H9 (cell line): ENCODE measurements around the gene F10. TPM values are rescaled to one million over a fixed set of nuclear protein-coding genes. Genes with fewer than 3 reads are reported as not detected.

ENCODE experiments used
- DNase-seq: peaks from one replicate; pipeline ENCODE4 v3.0.0-alpha.2; 2017
- H2AFZ ChIP-seq: one replicate; pipeline ENCODE4 v1.6.1; 2013; ENCODE audit warnings: mild to moderate bottlenecking, low read length, control low read depth, moderate library complexity
- H2AK5ac ChIP-seq: 2 replicates; pipeline ENCODE4 v1.6.1; 2013; ENCODE audit warnings: low read length, control low read depth, mixed read lengths; ENCODE audit not compliant: insufficient read length
- H2BK120ac ChIP-seq: one replicate; pipeline ENCODE4 v1.6.1; 2013; ENCODE audit warnings: low read depth, mild to moderate bottlenecking, low read length, control low read depth, inconsistent platforms; ENCODE audit not compliant: poor library complexity, severe bottlenecking
- H2BK12ac ChIP-seq: 2 replicates; pipeline ENCODE4 v1.6.1; 2013; ENCODE audit warnings: low read length, control low read depth, mixed read lengths, low read depth; ENCODE audit not compliant: insufficient read length
- H2BK15ac ChIP-seq: 2 replicates; pipeline ENCODE4 v1.6.1; 2013; ENCODE audit warnings: low read depth, low read length, control low read depth
- H2BK20ac ChIP-seq: one replicate; pipeline ENCODE4 v1.6.1; 2013; ENCODE audit warnings: low read depth, mild to moderate bottlenecking, low read length, control low read depth, inconsistent platforms; ENCODE audit not compliant: poor library complexity, severe bottlenecking
- H2BK5ac ChIP-seq: 2 replicates; pipeline ENCODE4 v1.6.1; 2013; ENCODE audit warnings: low read length, control low read depth, mixed read lengths; ENCODE audit not compliant: insufficient read length
- H3K14ac ChIP-seq: 2 replicates; pipeline ENCODE4 v1.6.1; 2013; ENCODE audit warnings: low read length, control low read depth; ENCODE audit not compliant: insufficient read depth
- H3K18ac ChIP-seq: 2 replicates; pipeline ENCODE4 v1.6.1; 2013; ENCODE audit warnings: low read depth, mild to moderate bottlenecking, mixed read lengths, low read length, control low read depth; ENCODE audit not compliant: insufficient read length
- H3K23ac ChIP-seq: 2 replicates; pipeline ENCODE4 v1.6.1; 2013; ENCODE audit warnings: low read length, control low read depth, mixed read lengths, low read depth; ENCODE audit not compliant: insufficient read length
- H3K23me2 ChIP-seq: 2 replicates; pipeline ENCODE4 v1.6.1; 2013; ENCODE audit warnings: low read depth, mild to moderate bottlenecking, mixed read lengths, low read length, control low read depth; ENCODE audit not compliant: insufficient read length, poor library complexity, severe bottlenecking
- H3K27ac ChIP-seq: 2 replicates; pipeline ENCODE4 v1.5.1; 2013; ENCODE audit warnings: low read length, control low read depth, mixed read lengths, low read depth; ENCODE audit not compliant: insufficient read length
- H3K27me3 ChIP-seq: 2 replicates; pipeline ENCODE4 v1.6.1; 2013; ENCODE audit warnings: low read length, control low read depth, inconsistent platforms; ENCODE audit not compliant: insufficient read depth
- H3K4ac ChIP-seq: 2 replicates; pipeline ENCODE4 v1.6.1; 2013; ENCODE audit warnings: low read depth, mild to moderate bottlenecking, control low read depth, inconsistent platforms, low read length, moderate library complexity
- H3K4me1 ChIP-seq: 2 replicates; pipeline ENCODE4 v1.6.1; 2013; ENCODE audit warnings: low read length, control low read depth, inconsistent platforms; ENCODE audit not compliant: insufficient read depth
- H3K4me2 ChIP-seq: 2 replicates; pipeline ENCODE4 v1.6.1; 2013; ENCODE audit warnings: low read length, control low read depth, mixed read lengths; ENCODE audit not compliant: insufficient read length, insufficient read depth
- H3K56ac ChIP-seq: 2 replicates; pipeline ENCODE4 v1.6.1; 2013; ENCODE audit warnings: low read depth, mild to moderate bottlenecking, mixed read lengths, low read length, control low read depth; ENCODE audit not compliant: insufficient read length
- H3K79me1 ChIP-seq: 2 replicates; pipeline ENCODE4 v1.6.1; 2013; ENCODE audit warnings: low read depth, mild to moderate bottlenecking, moderate library complexity, low read length, control low read depth, inconsistent platforms; ENCODE audit not compliant: insufficient read depth, poor library complexity, severe bottlenecking
- H3K79me2 ChIP-seq: 2 replicates; pipeline ENCODE4 v1.6.1; 2013; ENCODE audit warnings: low read length, control low read depth, inconsistent platforms; ENCODE audit not compliant: insufficient read depth
- H3K9ac ChIP-seq: 2 replicates; pipeline ENCODE4 v1.6.1; 2013; ENCODE audit warnings: low read length, control low read depth, mixed read lengths; ENCODE audit not compliant: insufficient read length; ENCODE audit errors: extremely low read depth
- H3K9me3 ChIP-seq: one replicate; pipeline ENCODE4 v1.6.1; 2013; ENCODE audit warnings: low read depth, low read length, inconsistent platforms; ENCODE audit not compliant: control insufficient read depth
- H3T11ph ChIP-seq: one replicate; pipeline ENCODE4 v1.6.1; 2013; ENCODE audit warnings: mild to moderate bottlenecking, low read length, control low read depth, inconsistent platforms
- H4K20me1 ChIP-seq: one replicate; pipeline ENCODE4 v1.6.1; 2013; ENCODE audit not compliant: control insufficient read depth, insufficient read length, insufficient read depth
- H4K5ac ChIP-seq: 2 replicates; pipeline ENCODE4 v1.6.1; 2013; ENCODE audit warnings: low read depth, mild to moderate bottlenecking, mixed read lengths, low read length, control low read depth; ENCODE audit not compliant: insufficient read length
- H4K8ac ChIP-seq: replicated peaks from 2 replicates; pipeline ENCODE4 v1.6.1; 2013; ENCODE audit warnings: low read length, control low read depth, mixed read lengths, low read depth; ENCODE audit not compliant: insufficient read length
- H4K91ac ChIP-seq: 2 replicates; pipeline ENCODE4 v1.6.1; 2013; ENCODE audit warnings: low read depth, mild to moderate bottlenecking, moderate library complexity, mixed read lengths, low read length, control low read depth; ENCODE audit not compliant: insufficient read length
- H3K27ac Mint-ChIP-seq, 3 experiments: 2 replicates in 2 of 3; 3 replicates in 1 of 3; pipeline ENCODE4 v1.8.0; 2020 to 2021; ENCODE audit warnings: mixed read lengths in 3 of 3, mild to moderate bottlenecking in 1 of 3, moderate library complexity in 1 of 3
- H3K27me3 Mint-ChIP-seq: 2 replicates; pipeline ENCODE4 v1.8.0; 2021; ENCODE audit warnings: low read depth, mild to moderate bottlenecking, moderate library complexity, mixed read lengths
- H3K36me3 Mint-ChIP-seq, 3 experiments: 2 replicates in 2 of 3; 3 replicates in 1 of 3; pipeline ENCODE4 v1.8.0; 2020 to 2021; ENCODE audit warnings: low read depth in 3 of 3, mixed read lengths in 3 of 3; ENCODE audit not compliant: insufficient read depth in 1 of 3
- H3K4me1 Mint-ChIP-seq, 2 experiments: 2 replicates each; pipeline ENCODE4 v1.8.0; 2020; ENCODE audit warnings: mixed read lengths in 2 of 2
- H3K4me3 Mint-ChIP-seq, 2 experiments: 2 replicates in 1 of 2; 3 replicates in 1 of 2; pipeline ENCODE4 v1.8.0; 2020 to 2021; ENCODE audit warnings: mild to moderate bottlenecking in 2 of 2, mixed read lengths in 2 of 2, moderate library complexity in 1 of 2
- H3K9me3 Mint-ChIP-seq, 2 experiments: 2 replicates in 1 of 2; 3 replicates in 1 of 2; pipeline ENCODE4 v1.8.0; 2020; ENCODE audit warnings: mild to moderate bottlenecking in 2 of 2, mixed read lengths in 2 of 2, moderate library complexity in 1 of 2
- CTCF ChIP-seq: fragments of 200-600 bp; sonication (generic); conservative IDR thresholded peaks from 3 replicates; pipeline ENCODE4 v1.8.0; 2021; ENCODE audit warnings: antibody characterized with exemption, mild to moderate bottlenecking
- WGBS: extraction: QIAGEN DNeasy Blood & Tissue Kit; methylation state at CpG from one replicate; pipeline ENCODE4 v1.1.7; 2013; ENCODE audit warnings: missing lambda C conversion rate, low lambda C conversion rate, mixed read lengths; ENCODE audit not compliant: insufficient read length; ENCODE audit errors: extremely low coverage; 5-methylcytosine and 5-hydroxymethylcytosine counted together
- total RNA-seq: library from RNA; stranded (reverse); gene quantifications from 2 replicates; pipeline ENCODE4 v1.2.1, GENCODE V29; 2021

Gene F10
- total RNA-seq, 1 experiment from 2014 or later, result 1.7 TPM

GRCh38 chr13:113075711-113076110, 46.9 kb upstream of the F10 start:
- H4K8ac ChIP-seq, result no peak overlapping the region
- H3K4me2 ChIP-seq, result no peak overlapping the region
- H3K4ac ChIP-seq, result no peak overlapping the region
- no peaks in the 10 kb centered on the region for H3K79me1 ChIP-seq
- no peak overlapping the region for H3K27ac ChIP-seq
- no peak for TF ChIP-seq CTCF
- H3K9ac ChIP-seq, result no peak overlapping the region
- no peak overlapping the region for H3K18ac ChIP-seq
- WGBS, result no CpG with 5 or more reads among the region's 17 CpGs
- no peak overlapping the region for H2BK5ac ChIP-seq
- no peak overlapping the region for H4K91ac ChIP-seq
- H2AK5ac ChIP-seq, result no peak overlapping the region
- H3K14ac ChIP-seq, result no peak overlapping the region
- no peak overlapping the region for H4K5ac ChIP-seq
- Mint-ChIP-seq H3K27me3 (no peaks in the 10 kb centered on the region), H3K9me3 (peaks cover 0 to 4% of the 10 kb centered on the region in 2 experiments; a peak in 2 of 5 replicates), H3K4me3 (no peak overlapping the region), H3K4me1 (0 out of 4 replicates have a peak, but pooled peaks cover 0 to under 1% of the 10 kb centered on the region in 2 experiments), H3K36me3 (peaks cover 10 to 15% (median 13%) of the 10 kb centered on the region in 3 experiments; a peak in 5 of 7 replicates), H3K27ac (no peak overlapping the region)
- H3K9me3 ChIP-seq, result no peaks in the 10 kb centered on the region
- H3K56ac ChIP-seq, result no peak overlapping the region
- H3K23ac ChIP-seq, result no peak overlapping the region
- H3K27me3 ChIP-seq, result no peaks in the 10 kb centered on the region
- no peaks in the 10 kb centered on the region for H3K4me1 ChIP-seq
- DNase-seq, result no peak
- no peak overlapping the region for H3T11ph ChIP-seq
- no peaks in the 10 kb centered on the region for H3K23me2 ChIP-seq
- no peaks in the 10 kb centered on the region for H4K20me1 ChIP-seq
- H3K79me2 ChIP-seq, result no peaks in the 10 kb centered on the region
- no peak overlapping the region for H2BK15ac ChIP-seq
- no peak overlapping the region for H2BK20ac ChIP-seq
- no peak overlapping the region for H2BK12ac ChIP-seq
- H2BK120ac ChIP-seq, result no peak overlapping the region
- H2AFZ ChIP-seq, result no peak overlapping the region
